ENCODE measurements around the gene PBOV1.

PBOV1 gene

GRCh38 chr6:138218449-138218848, at the start of gene PBOV1:
TSS of gene PBOV1 (minus strand) at chr6:138218491. CDS start at chr6:138218395, 96 bp downstream.
- TF ChIP-seq ZNF274 (IDR thresholded peaks at IDR 0.05; ENCODE audit: low read depth, low read length): no peak

GRCh38 chr6:138266095-138266494, 47.8 kb upstream of the PBOV1 start:
- no peak for TF ChIP-seq ZNF274 (IDR thresholded peaks at IDR 0.05; ENCODE audit: low read depth, low read length)
- H3K4me3 ChIP-seq (ENCODE audit: low read length): no peak overlapping the region

More at GRCh38 chr6:138218449-138218848, at the start of gene PBOV1:
- H3K4me3 ChIP-seq (ENCODE audit: low read length): no peak within 1 kb of the TSS

GRCh38 chr6:138264372-138264880, 46.1 kb upstream of the PBOV1 start:
- no peak for TF ChIP-seq ZNF274 (IDR thresholded peaks at IDR 0.05; ENCODE audit: low read depth, low read length)
- H3K4me3 ChIP-seq (ENCODE audit: low read length): no peak overlapping the region

GRCh38 chr6:138263963-138264362, 45.7 kb upstream of the PBOV1 start:
- no peak for TF ChIP-seq ZNF274 (IDR thresholded peaks at IDR 0.05; ENCODE audit: low read depth, low read length)

GRCh38 chr6:138261116-138261780, 43.0 kb upstream of the PBOV1 start:
- no peak for TF ChIP-seq ZNF274 (IDR thresholded peaks at IDR 0.05; ENCODE audit: low read depth, low read length)
- no peak overlapping the region for H3K4me3 ChIP-seq (ENCODE audit: low read length)

More at GRCh38 chr6:138263963-138264362, 45.7 kb upstream of the PBOV1 start:
- no peak overlapping the region for H3K4me3 ChIP-seq (ENCODE audit: low read length)

- TF ChIP-seq ZNF274 (IDR thresholded peaks at IDR 0.05; ENCODE audit: low read depth, low read length): no peak
- H3K4me3 ChIP-seq (ENCODE audit: low read length): no peak overlapping the region
Observed at GRCh38 chr6:138258991-138259390, 40.7 kb upstream of the PBOV1 start.

GRCh38 chr6:138258197-138258596, 39.9 kb upstream of the PBOV1 start:
- no peak overlapping the region for H3K4me3 ChIP-seq (ENCODE audit: low read length)
- no peak for TF ChIP-seq ZNF274 (IDR thresholded peaks at IDR 0.05; ENCODE audit: low read depth, low read length)

GRCh38 chr6:138257638-138258040, 39.3 kb upstream of the PBOV1 start:
- no peak for TF ChIP-seq ZNF274 (IDR thresholded peaks at IDR 0.05; ENCODE audit: low read depth, low read length)
- no peak overlapping the region for H3K4me3 ChIP-seq (ENCODE audit: low read length)

- no peak for TF ChIP-seq ZNF274 (IDR thresholded peaks at IDR 0.05; ENCODE audit: low read depth, low read length)
- H3K4me3 ChIP-seq (ENCODE audit: low read length): no peak overlapping the region
Observed at GRCh38 chr6:138255443-138255842, 37.2 kb upstream of the PBOV1 start.

- H3K4me3 ChIP-seq (ENCODE audit: low read length): no peak overlapping the region
- no peak for TF ChIP-seq ZNF274 (IDR thresholded peaks at IDR 0.05; ENCODE audit: low read depth, low read length)
Observed at GRCh38 chr6:138253731-138254130, 35.4 kb upstream of the PBOV1 start.

- no peak overlapping the region for H3K4me3 ChIP-seq (ENCODE audit: low read length)
- no peak for TF ChIP-seq ZNF274 (IDR thresholded peaks at IDR 0.05; ENCODE audit: low read depth, low read length)
Observed at GRCh38 chr6:138250513-138251247, 32.4 kb upstream of the PBOV1 start.

GRCh38 chr6:138250053-138250452, 31.8 kb upstream of the PBOV1 start:
- no peak overlapping the region for H3K4me3 ChIP-seq (ENCODE audit: low read length)
- no peak for TF ChIP-seq ZNF274 (IDR thresholded peaks at IDR 0.05; ENCODE audit: low read depth, low read length)

- no peak for TF ChIP-seq ZNF274 (IDR thresholded peaks at IDR 0.05; ENCODE audit: low read depth, low read length)
Observed at GRCh38 chr6:138248878-138249277, 30.6 kb upstream of the PBOV1 start.

GRCh38 chr6:138248011-138248410, 29.7 kb upstream of the PBOV1 start:
- no peak overlapping the region for H3K4me3 ChIP-seq (ENCODE audit: low read length)
- TF ChIP-seq ZNF274 (IDR thresholded peaks at IDR 0.05; ENCODE audit: low read depth, low read length): no peak

More at GRCh38 chr6:138248878-138249277, 30.6 kb upstream of the PBOV1 start:
- H3K4me3 ChIP-seq (ENCODE audit: low read length): no peak overlapping the region
